Prostate gland (tissue), 2 donors: Measurements from ENCODE around the gene CBS. TPM values are rescaled to one million over a fixed set of nuclear protein-coding genes. Genes with fewer than 3 reads are reported as not detected.
A peak's percentile ranks its signal among the peaks of the same experiment; 100 is the strongest.
"Not testable (repeated sequence)": the region's sequence is repeated elsewhere in the genome, so short reads cannot be mapped to it uniquely, and the experiment has no call there.

Experiments used
- DNase-seq: peaks from one replicate; pipeline ENCODE4 v3.0.0-alpha.2; 2019; ENCODE audit warnings: low spot score
- H3K27ac ChIP-seq, 2 donors: fragments of 200-600 bp; sonication (generic); 2 replicates each; pipeline ENCODE4 v1.5.1; 2017 to 2019
- H3K27me3 ChIP-seq: fragments of 200-600 bp; sonication (generic); replicated peaks from 2 replicates; pipeline ENCODE4 v1.5.1; 2019; ENCODE audit not compliant: insufficient read depth
- H3K36me3 ChIP-seq, 2 donors: fragments of 200-600 bp; sonication (generic); 1 replicate in 1 of 2; 2 replicates in 1 of 2; pipeline versions ENCODE4 v1.5.1 to v1.8.1; 2017 to 2019
- H3K4me1 ChIP-seq: fragments of 200-600 bp; sonication (generic); replicated peaks from 2 replicates; pipeline ENCODE4 v1.5.1; 2019
- H3K4me3 ChIP-seq, 2 donors: fragments of 200-600 bp; sonication (generic); 2 replicates each; pipeline ENCODE4 v1.5.1; 2017 to 2019
- H3K9me3 ChIP-seq: fragments of 200-600 bp; sonication (generic); 2 replicates; pipeline ENCODE4 v1.5.1; 2017
- WGBS: methylation state at CpG from one replicate; pipeline ENCODE4 v1.1.5; 2018; 5-methylcytosine and 5-hydroxymethylcytosine counted together
- intact Hi-C: fragments of 100-400 bp; cut with DNase I; formaldehyde crosslinking; loops from one replicate; pipeline ENCODE4 v1.14.2; 2022
- total RNA-seq, 2 donors: library from RNA; depleted of rRNA; stranded (reverse); fragments of >200 nt; gene quantifications; one replicate each; pipeline ENCODE4 v1.1.0, GENCODE V29; 2016

CBS gene
- total RNA-seq: 10 to 100 TPM; 48.9 to 72.7 TPM

DNA sequence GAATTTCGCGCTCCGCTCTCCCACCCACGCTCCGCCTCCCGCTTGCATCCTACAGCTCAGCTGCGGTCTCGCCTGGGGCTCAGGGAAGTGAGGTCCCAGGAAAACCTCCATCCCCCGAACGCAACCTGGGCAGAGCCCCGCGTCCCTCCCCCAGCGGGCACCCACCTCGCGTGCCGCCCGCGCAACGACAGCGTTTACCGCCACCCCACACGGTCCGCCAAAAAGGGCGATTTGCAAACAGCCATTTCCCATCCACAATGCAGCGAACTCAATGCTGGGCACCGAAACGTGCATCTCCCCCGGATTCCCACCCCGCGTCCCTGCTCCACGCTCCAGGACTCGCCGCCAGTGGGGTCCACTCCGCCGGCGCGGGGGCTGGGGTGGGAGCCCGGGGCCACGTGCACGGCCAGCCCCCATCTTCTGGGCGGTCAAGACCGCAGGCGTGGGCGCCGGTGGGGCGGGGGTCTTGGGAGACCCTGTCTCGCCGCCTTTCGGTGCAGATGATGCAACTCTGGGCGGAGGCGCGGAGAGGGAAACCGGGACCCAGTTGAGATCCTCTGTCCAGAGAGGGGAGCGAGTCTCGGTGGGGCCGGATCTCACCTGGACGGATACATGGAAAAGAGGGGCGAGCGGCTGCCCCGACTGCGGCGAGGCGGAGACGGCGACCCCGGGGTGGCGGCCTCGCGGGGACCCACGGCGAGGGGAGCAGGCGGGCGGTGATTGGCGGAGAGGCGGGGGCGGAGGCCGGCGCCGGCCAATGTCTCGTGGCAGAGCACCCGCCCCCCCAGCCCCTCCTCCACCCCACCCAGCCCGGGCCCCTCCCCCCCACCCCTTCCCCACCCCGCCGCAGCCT, at the start of gene CBS:
Gene CBS (minus strand): TSS at position 666 of the 853 bp plus-strand sequence. CDS start 3,642 bp downstream, outside the sequence.
- H3K4me1 ChIP-seq, H3K27me3 ChIP-seq, H3K9me3 ChIP-seq, intact Hi-C loops, H3K27ac ChIP-seq, DNase-seq, H3K4me3 ChIP-seq, H3K36me3 ChIP-seq: not testable (repeated sequence)
- no CpG with 5 or more reads among the region's 84 CpGs for WGBS

- H3K36me3 ChIP-seq, DNase-seq, intact Hi-C loops, H3K27me3 ChIP-seq, H3K4me1 ChIP-seq, H3K9me3 ChIP-seq, H3K27ac ChIP-seq, H3K4me3 ChIP-seq: not testable (repeated sequence)
- WGBS: no CpG with 5 or more reads among the region's 4 CpGs
Observed at GRCh38 chr21:43115956-43116355, 40.3 kb upstream of the CBS start.

- H3K4me3 ChIP-seq, H3K27me3 ChIP-seq, H3K4me1 ChIP-seq, H3K9me3 ChIP-seq, DNase-seq, H3K36me3 ChIP-seq, H3K27ac ChIP-seq, intact Hi-C loops: not testable (repeated sequence)
- WGBS: no CpG with 5 or more reads among the region's 6 CpGs
Observed at GRCh38 chr21:43114483-43114882, 38.8 kb upstream of the CBS start.

GRCh38 chr21:43109006-43109405, 33.4 kb upstream of the CBS start:
- WGBS: no CpG with 5 or more reads among the region's 7 CpGs
- H3K27ac ChIP-seq, H3K4me3 ChIP-seq, H3K4me1 ChIP-seq, H3K27me3 ChIP-seq, H3K9me3 ChIP-seq, intact Hi-C loops, H3K36me3 ChIP-seq, DNase-seq: not testable (repeated sequence)

GRCh38 chr21:43108177-43108576, 32.5 kb upstream of the CBS start:
- no CpG with 5 or more reads among the region's 17 CpGs for WGBS
- H3K9me3 ChIP-seq, H3K4me1 ChIP-seq, H3K4me3 ChIP-seq, H3K36me3 ChIP-seq, intact Hi-C loops, H3K27ac ChIP-seq, H3K27me3 ChIP-seq, DNase-seq: not testable (repeated sequence)

DNA sequence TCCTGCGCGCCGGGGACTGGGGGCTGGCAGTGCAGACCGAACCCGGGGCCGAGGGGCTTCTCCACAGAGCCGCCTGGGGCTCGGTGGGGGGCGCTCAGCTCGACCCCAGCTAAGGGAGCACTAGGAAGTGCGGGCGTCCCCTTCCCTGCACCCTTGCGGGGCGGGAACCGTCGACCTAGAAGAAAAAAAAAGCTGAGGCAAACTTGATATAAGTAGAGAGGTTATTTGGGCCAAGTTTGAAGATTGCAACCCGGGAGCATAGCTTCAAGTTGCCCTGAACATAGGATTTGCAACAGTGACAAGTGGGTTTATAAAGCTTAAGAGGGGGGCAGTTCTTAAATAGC, 32.1 kb upstream of the CBS start:
- whole genome bisulfite sequencing: no CpG with 5 or more reads among the region's 17 CpGs
- DNase-seq, H3K27ac ChIP-seq, H3K9me3 ChIP-seq, intact Hi-C loops, H3K36me3 ChIP-seq, H3K4me1 ChIP-seq, H3K4me3 ChIP-seq, H3K27me3 ChIP-seq: not testable (repeated sequence)

DNA sequence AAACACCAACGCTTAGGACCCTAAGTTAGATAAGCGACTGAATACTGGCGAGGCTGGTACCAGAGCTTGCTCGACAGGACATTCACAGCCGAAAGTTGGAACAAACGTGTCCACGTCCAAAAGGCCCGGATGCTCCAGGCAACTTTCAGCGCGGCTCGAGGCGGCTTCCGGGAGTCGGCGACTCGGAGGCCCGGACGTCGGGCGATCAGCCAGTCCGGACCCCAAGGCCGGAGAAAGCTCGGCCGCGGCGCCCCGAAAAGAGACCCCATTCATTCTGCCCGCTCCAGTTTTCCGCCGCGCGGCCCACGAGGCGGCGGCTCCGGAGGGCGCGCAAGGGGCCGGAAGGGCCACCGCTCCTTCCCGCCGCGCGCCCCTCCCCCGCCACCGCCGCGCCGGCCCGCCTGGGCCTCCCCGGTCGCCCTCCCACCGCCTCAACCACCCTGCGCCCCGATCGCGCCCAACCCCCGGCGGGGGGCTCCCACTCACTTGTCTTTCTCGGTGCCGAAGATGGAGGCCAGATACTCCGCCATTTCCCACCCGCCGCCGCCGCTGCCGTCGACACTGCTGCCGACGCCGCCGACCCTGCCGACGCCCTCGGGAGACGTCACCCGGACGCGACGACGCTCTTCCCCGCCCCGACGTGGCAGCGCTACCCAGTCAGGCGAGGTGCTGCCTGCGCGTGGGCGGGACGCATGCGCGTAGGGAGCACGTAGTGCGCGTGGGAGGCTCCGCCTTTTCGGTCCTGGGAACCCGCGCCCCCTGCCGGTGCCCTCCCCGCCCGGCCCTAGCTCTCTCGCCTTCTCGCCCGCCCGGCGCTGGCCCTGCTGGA, 31.5 kb upstream of the CBS start, which contains the start of gene U2AF1:
Gene U2AF1 (minus strand): TSS at position 606 of the 829 bp plus-strand sequence. CDS start 76 bp downstream, at position 530.
- H3K27me3 ChIP-seq, intact Hi-C loops, H3K4me1 ChIP-seq, DNase-seq, H3K9me3 ChIP-seq, H3K36me3 ChIP-seq: not testable (repeated sequence)
- WGBS: no CpG with 5 or more reads among the region's 107 CpGs
- Histone ChIP-seq H3K4me3 (peak within 1 kb of the TSS in 1 of 2 donors; percentile 51), H3K27ac (peak within 1 kb of the TSS in 1 of 2 donors; percentile 62)

DNA sequence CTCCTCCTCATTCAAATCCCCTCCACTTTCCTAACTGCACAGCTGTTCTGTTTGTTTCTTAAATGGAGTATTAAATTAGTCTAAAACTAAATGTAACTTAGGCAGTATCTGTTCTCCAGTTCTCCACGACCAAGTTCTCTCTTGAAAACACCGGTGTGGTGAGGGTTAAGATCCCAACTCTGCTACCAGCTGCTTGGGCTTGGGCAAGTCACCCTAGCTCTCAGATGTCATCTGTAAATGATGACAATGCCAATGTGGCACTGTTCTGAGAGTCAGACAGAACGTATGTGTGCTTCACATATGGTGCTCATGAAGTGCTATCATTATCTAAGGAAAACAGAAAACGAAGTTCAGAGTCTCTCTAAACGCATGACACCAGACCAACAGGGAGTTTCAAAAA, 29.0 kb upstream of the CBS start:
- H3K4me3 ChIP-seq, H3K36me3 ChIP-seq, H3K27ac ChIP-seq, H3K9me3 ChIP-seq, H3K27me3 ChIP-seq, DNase-seq, intact Hi-C loops, H3K4me1 ChIP-seq: not testable (repeated sequence)
- 57% methylated on average over 2 of the region's 5 CpGs for WGBS

GRCh38 chr21:43102281-43102680, 26.6 kb upstream of the CBS start:
- H3K27me3 ChIP-seq, H3K4me1 ChIP-seq, intact Hi-C loops, H3K9me3 ChIP-seq, H3K27ac ChIP-seq, DNase-seq, H3K36me3 ChIP-seq, H3K4me3 ChIP-seq: not testable (repeated sequence)
- WGBS: no CpG with 5 or more reads among the region's 4 CpGs

DNA sequence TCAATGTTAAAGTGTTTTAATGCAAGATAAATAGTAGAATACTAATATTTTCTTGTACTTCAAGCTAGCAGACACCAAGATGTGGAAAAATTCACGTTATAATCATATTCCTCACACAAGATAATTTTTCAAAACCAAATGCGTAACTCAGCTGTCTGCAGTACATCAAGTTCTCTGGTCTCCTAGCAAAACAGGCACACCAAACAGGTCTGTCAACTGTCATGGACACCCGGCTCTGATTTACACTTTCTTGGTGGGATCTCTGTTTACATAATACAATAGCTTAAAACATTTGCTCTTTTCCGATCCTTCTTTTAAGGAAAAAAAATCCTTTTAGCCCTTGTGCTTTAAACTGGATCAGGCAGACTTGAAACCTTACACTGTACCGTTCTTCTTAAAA, 26.0 kb upstream of the CBS start:
- DNase-seq, H3K27ac ChIP-seq, H3K4me1 ChIP-seq, intact Hi-C loops, H3K27me3 ChIP-seq, H3K9me3 ChIP-seq, H3K36me3 ChIP-seq, H3K4me3 ChIP-seq: not testable (repeated sequence)
- no CpG with 5 or more reads among the region's 5 CpGs for WGBS

GRCh38 chr21:43101000-43101399, 25.4 kb upstream of the CBS start:
- not testable (repeated sequence) for H3K4me3 ChIP-seq

GRCh38 chr21:43091979-43092614, 16.5 kb upstream of the CBS start:
- no CpG with 5 or more reads among the region's 16 CpGs for WGBS
- H3K27ac ChIP-seq, intact Hi-C loops, H3K4me3 ChIP-seq, DNase-seq, H3K36me3 ChIP-seq, H3K4me1 ChIP-seq, H3K27me3 ChIP-seq, H3K9me3 ChIP-seq: not testable (repeated sequence)

More at GRCh38 chr21:43101000-43101399, 25.4 kb upstream of the CBS start:
- H3K27ac ChIP-seq, H3K36me3 ChIP-seq, intact Hi-C loops, H3K9me3 ChIP-seq, H3K27me3 ChIP-seq, H3K4me1 ChIP-seq, DNase-seq: not testable (repeated sequence)
- WGBS: no CpG with 5 or more reads among the region's 7 CpGs
